HCT116 (cell line): ENCODE measurements around the gene PARVA. TPM values are rescaled to one million over a fixed set of nuclear protein-coding genes. Genes with fewer than 3 reads are reported as not detected.

Experiments used
- ATAC-seq: fragments of 200-7000 bp; cut with Tn5 transposase; 2 replicates; pipeline ENCODE4 v1.9.1; 2020; ENCODE audit warnings: mild to moderate bottlenecking, moderate library complexity
- BruUV-seq: library from RNA; stranded (reverse); fragments of 400-500 nt; replicated peaks from 2 replicates; lab custom pipeline; 2021; lab: Mats Ljungman, UMichigan
- CTCF ChIA-PET: fragments of 300-600 bp; sonication (Branson Sonifier 250); formaldehyde crosslinking; loops from one replicate; lab custom pipeline; 2021; ENCODE audit warnings: antibody characterized with exemption; lab: Charles Lee
- POLR2A ChIA-PET: fragments of 300-600, 350-600 bp; sonication (Branson Sonifier 250); formaldehyde crosslinking; loops from one replicate; lab custom pipeline; 2021; ENCODE audit warnings: antibody characterized with exemption; lab: Charles Lee
- RAD21 ChIA-PET, 2 experiments: fragments of 300-600 bp; sonication (Branson Sonifier 250); formaldehyde crosslinking; loops; one replicate each; lab custom pipeline; 2023; ENCODE audit warnings: low total read pairs in 2 of 2; ENCODE audit not compliant: uncharacterized antibody in 2 of 2, unreplicated experiment in 2 of 2, low non-redundant PET in 1 of 2; lab: Charles Lee
- DNase-seq: peaks from one replicate; pipeline ENCODE4 v3.0.0-alpha.2; 2010; ENCODE audit warnings: low read depth, low spot score
- H2AFZ ChIP-seq: fragments of 200-600 bp; shearing (Covaris generic), sonication (generic); 2 replicates; pipeline ENCODE4 v1.6.1; 2017; ENCODE audit warnings: low read depth, mixed run types, mixed read lengths, antibody characterized with exemption, low read length; ENCODE audit not compliant: poor library complexity, severe bottlenecking
- H3K27ac ChIP-seq: 2 replicates; pipeline ENCODE4 v1.5.1; 2012; ENCODE audit warnings: low read depth, low read length
- H3K27me3 ChIP-seq: fragments of 200-600 bp; sonication (generic); 2 replicates; pipeline ENCODE4 v1.6.1; 2016; ENCODE audit warnings: mixed run types, low read length, mixed read lengths; ENCODE audit not compliant: insufficient read depth
- H3K36me3 ChIP-seq, 2 experiments: fragments of 200-500 bp in 1 of 2; fragments of 200-600 bp in 1 of 2; sonication (Bioruptor generic) in 1 of 2; sonication (generic) in 1 of 2; 2 replicates each; pipeline versions ENCODE4 v1.5.1 to v1.6.1; 2014 to 2016; ENCODE audit warnings: low read length in 2 of 2, inconsistent platforms in 1 of 2, mixed read lengths in 1 of 2, mixed run types in 1 of 2; ENCODE audit not compliant: insufficient read depth in 2 of 2, control insufficient read depth in 1 of 2
- H3K4me1 ChIP-seq, 2 experiments: fragments of 200-600 bp in 1 of 2; sonication (generic) in 1 of 2; 2 replicates each; pipeline versions ENCODE4 v1.5.1 to v1.6.1; 2012 to 2017; ENCODE audit warnings: low read length in 2 of 2, inconsistent platforms in 1 of 2, mild to moderate bottlenecking in 1 of 2, mixed read lengths in 1 of 2, mixed run types in 1 of 2, moderate library complexity in 1 of 2; ENCODE audit not compliant: insufficient read depth in 2 of 2, control insufficient read depth in 1 of 2
- H3K4me2 ChIP-seq: fragments of 200-600 bp; sonication (generic); 2 replicates; pipeline ENCODE4 v1.6.1; 2017; ENCODE audit warnings: mixed run types, low read length, mixed read lengths
- H3K4me3 ChIP-seq, 2 experiments: fragments of 200-600 bp in 1 of 2; sonication (generic) in 1 of 2; replicated peaks in 1 of 2; 2 replicates each; pipeline ENCODE4 v1.5.1; 2011 to 2016; ENCODE audit warnings: low read length in 2 of 2, control low read depth in 1 of 2, low read depth in 1 of 2, mild to moderate bottlenecking in 1 of 2, mixed read lengths in 1 of 2, mixed run types in 1 of 2
- H3K79me2 ChIP-seq: fragments of 200-600 bp; sonication (generic); 2 replicates; pipeline ENCODE4 v1.6.1; 2017; ENCODE audit warnings: mild to moderate bottlenecking, mixed run types, low read length, moderate library complexity, mixed read lengths; ENCODE audit not compliant: insufficient read depth
- H3K9ac ChIP-seq: fragments of 200-600 bp; sonication (generic); 2 replicates; pipeline ENCODE4 v1.6.1; 2016; ENCODE audit warnings: low read length, mixed read lengths
- H3K9me2 ChIP-seq: fragments of 200-600 bp; sonication (generic), shearing (Covaris generic); 2 replicates; pipeline ENCODE4 v1.6.1; 2017; ENCODE audit warnings: mixed run types, mild to moderate bottlenecking, moderate library complexity; ENCODE audit not compliant: insufficient read depth
- H3K9me3 ChIP-seq, 2 experiments: fragments of 200-500 bp in 1 of 2; fragments of 200-600 bp in 1 of 2; sonication (Bioruptor generic) in 1 of 2; sonication (generic) in 1 of 2; 2 replicates each; pipeline ENCODE4 v1.6.1; 2014 to 2017; ENCODE audit warnings: low read length in 2 of 2, mixed read lengths in 2 of 2, inconsistent platforms in 1 of 2, low read depth in 1 of 2, mild to moderate bottlenecking in 1 of 2, mixed run types in 1 of 2, moderate library complexity in 1 of 2; ENCODE audit not compliant: control insufficient read depth in 1 of 2, insufficient read depth in 1 of 2
- H4K20me1 ChIP-seq: fragments of 200-600 bp; sonication (generic), shearing (Covaris generic); 2 replicates; pipeline ENCODE4 v1.6.1; 2017; ENCODE audit warnings: mixed run types, mild to moderate bottlenecking, moderate library complexity; ENCODE audit not compliant: insufficient read depth
- CBX3 ChIP-seq: IDR thresholded peaks from 2 replicates; pipeline ENCODE4 v1.6.1; 2012; ENCODE audit warnings: low read depth
- CEBPB ChIP-seq: IDR thresholded peaks from 2 replicates; pipeline ENCODE4 v1.6.1; 2012; ENCODE audit warnings: low read depth
- EGR1 ChIP-seq: IDR thresholded peaks from 2 replicates; pipeline ENCODE4 v1.6.1; 2012; ENCODE audit warnings: low read depth
- EZH2 ChIP-seq: fragments of 200-600 bp; sonication (generic); IDR thresholded peaks from 2 replicates; pipeline ENCODE4 v1.6.1; 2017; ENCODE audit warnings: antibody characterized with exemption, mixed run types
- RAD21 ChIP-seq: IDR thresholded peaks from 2 replicates; pipeline ENCODE4 v1.6.1; 2012; ENCODE audit warnings: low read depth, mild to moderate bottlenecking
- SIN3A ChIP-seq: IDR thresholded peaks from 2 replicates; pipeline ENCODE4 v1.6.1; 2012; ENCODE audit warnings: low read depth
- SP1 ChIP-seq: IDR thresholded peaks from 2 replicates; pipeline ENCODE4 v1.6.1; 2012; ENCODE audit warnings: low read depth
- SRF ChIP-seq: IDR thresholded peaks from 2 replicates; pipeline ENCODE4 v1.6.1; 2012; ENCODE audit warnings: low read depth
- YY1 ChIP-seq: IDR thresholded peaks from 2 replicates; pipeline ENCODE4 v1.6.1; 2011; ENCODE audit warnings: low read length, low read depth, moderate library complexity, mild to moderate bottlenecking; ENCODE audit not compliant: insufficient replicate concordance; ENCODE audit errors: extremely low read depth
- intact Hi-C: fragments of 100-400 bp; cut with micrococcal nuclease; formaldehyde crosslinking; loops from 2 replicates; pipeline ENCODE4 v1.10.0; 2022
- total RNA-seq: library from RNA; stranded (reverse); gene quantifications from one replicate; pipeline ENCODE4 v1.2.1, GENCODE V29; 2021; ENCODE audit not compliant: unreplicated experiment
- TF ChIP-seq, protein P1 (sequence below): IDR thresholded peaks from 2 replicates; pipeline ENCODE4 v1.6.1; 2012; ENCODE audit warnings: low read depth
- TF ChIP-seq, protein P2 (sequence below): IDR thresholded peaks from 2 replicates; pipeline ENCODE4 v1.6.1; 2012
- TF ChIP-seq, protein P3 (sequence below), 3 experiments: fragments of 200-600 bp in 1 of 3; sonication (generic) in 1 of 3; IDR thresholded peaks in 2 of 3; conservative IDR thresholded peaks in 1 of 3; 2 replicates each; pipeline ENCODE4 v1.5.1; 2012 to 2017; ENCODE audit warnings: low read depth in 2 of 3, low read length in 2 of 3, antibody characterized with exemption in 1 of 3, borderline replicate concordance in 1 of 3, control low read depth in 1 of 3, mild to moderate bottlenecking in 1 of 3, mixed read lengths in 1 of 3, mixed run types in 1 of 3, moderate library complexity in 1 of 3; ENCODE audit not compliant: insufficient read depth in 1 of 3
- TF ChIP-seq, protein P4 (sequence below): IDR thresholded peaks from 2 replicates; pipeline ENCODE4 v1.6.1; 2012

The PARVA gene
- total RNA-seq, 1 experiment from 2014 or later, result 18.4 TPM

DNA sequence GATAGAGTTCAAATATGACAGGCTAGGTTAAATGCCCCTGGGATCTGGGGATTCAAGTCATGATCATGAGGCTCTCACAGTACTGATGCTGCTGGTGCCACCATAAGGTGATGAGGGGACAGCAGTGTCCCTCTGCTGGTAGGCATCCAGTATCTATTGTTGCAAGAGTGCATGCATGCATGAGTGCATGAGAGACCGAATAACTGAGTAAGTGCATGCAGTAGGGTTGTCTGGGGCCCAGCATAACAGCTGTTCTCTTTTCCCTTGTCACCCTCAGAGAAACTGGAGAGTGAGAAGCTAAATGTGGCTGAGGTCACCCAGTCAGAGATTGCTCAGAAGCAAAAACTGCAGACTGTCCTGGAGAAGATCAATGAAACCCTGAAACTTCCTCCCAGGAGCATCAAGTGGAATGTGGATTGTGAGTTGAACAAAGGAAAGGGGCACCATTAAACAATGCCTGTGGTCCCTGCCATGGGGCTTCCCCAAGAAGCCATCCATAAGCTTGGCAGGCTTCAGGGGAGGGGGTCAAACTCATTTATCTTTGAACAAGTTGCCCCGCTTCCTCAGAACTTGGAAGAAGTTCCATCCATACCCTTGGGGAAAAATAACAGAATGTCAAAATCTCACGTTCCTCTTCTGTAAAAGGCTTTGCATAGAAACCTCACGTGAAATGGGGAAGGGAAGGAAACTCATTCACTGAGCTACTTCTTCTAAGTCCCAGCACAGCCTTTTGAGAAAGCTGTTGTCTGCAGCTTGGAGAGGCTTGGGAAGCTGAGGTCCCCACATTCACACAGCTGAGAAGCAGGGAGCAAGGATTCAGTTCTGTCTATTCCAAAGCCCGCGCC, 119.0 kb downstream of the PARVA start:
- Histone ChIP-seq H3K27ac (no peak overlapping the region), H3K4me2 (no peak overlapping the region), H3K27me3 (no peaks in the 10 kb centered on the region), H3K9ac (no peak overlapping the region), H3K9me3 (no peaks in the 10 kb centered on the region), H3K36me3 (no peaks in the 10 kb centered on the region), H3K4me1 (no peaks in the 10 kb centered on the region), H3K4me3 (no peak overlapping the region)
- peak; percentile 18 for DNase-seq
- intact Hi-C loops, result no loop called here
- CTCF ChIA-PET, result interaction anchor here (3.4 kb wide), 1 partner anchor 11 kb away, joined by 11 read pairs; no protein-coding TSS in a partner anchor
- RAD21 ChIA-PET, result no interaction called here
- POLR2A ChIA-PET, result no interaction called here
- TF ChIP-seq SRF, result no peak
- TF ChIP-seq SIN3A, result no peak
- TF ChIP-seq, protein P1, sequence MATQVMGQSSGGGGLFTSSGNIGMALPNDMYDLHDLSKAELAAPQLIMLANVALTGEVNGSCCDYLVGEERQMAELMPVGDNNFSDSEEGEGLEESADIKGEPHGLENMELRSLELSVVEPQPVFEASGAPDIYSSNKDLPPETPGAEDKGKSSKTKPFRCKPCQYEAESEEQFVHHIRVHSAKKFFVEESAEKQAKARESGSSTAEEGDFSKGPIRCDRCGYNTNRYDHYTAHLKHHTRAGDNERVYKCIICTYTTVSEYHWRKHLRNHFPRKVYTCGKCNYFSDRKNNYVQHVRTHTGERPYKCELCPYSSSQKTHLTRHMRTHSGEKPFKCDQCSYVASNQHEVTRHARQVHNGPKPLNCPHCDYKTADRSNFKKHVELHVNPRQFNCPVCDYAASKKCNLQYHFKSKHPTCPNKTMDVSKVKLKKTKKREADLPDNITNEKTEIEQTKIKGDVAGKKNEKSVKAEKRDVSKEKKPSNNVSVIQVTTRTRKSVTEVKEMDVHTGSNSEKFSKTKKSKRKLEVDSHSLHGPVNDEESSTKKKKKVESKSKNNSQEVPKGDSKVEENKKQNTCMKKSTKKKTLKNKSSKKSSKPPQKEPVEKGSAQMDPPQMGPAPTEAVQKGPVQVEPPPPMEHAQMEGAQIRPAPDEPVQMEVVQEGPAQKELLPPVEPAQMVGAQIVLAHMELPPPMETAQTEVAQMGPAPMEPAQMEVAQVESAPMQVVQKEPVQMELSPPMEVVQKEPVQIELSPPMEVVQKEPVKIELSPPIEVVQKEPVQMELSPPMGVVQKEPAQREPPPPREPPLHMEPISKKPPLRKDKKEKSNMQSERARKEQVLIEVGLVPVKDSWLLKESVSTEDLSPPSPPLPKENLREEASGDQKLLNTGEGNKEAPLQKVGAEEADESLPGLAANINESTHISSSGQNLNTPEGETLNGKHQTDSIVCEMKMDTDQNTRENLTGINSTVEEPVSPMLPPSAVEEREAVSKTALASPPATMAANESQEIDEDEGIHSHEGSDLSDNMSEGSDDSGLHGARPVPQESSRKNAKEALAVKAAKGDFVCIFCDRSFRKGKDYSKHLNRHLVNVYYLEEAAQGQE, result no peak
- TF ChIP-seq, protein P2, sequence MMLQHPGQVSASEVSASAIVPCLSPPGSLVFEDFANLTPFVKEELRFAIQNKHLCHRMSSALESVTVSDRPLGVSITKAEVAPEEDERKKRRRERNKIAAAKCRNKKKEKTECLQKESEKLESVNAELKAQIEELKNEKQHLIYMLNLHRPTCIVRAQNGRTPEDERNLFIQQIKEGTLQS, result no peak
- TF ChIP-seq, protein P3, sequence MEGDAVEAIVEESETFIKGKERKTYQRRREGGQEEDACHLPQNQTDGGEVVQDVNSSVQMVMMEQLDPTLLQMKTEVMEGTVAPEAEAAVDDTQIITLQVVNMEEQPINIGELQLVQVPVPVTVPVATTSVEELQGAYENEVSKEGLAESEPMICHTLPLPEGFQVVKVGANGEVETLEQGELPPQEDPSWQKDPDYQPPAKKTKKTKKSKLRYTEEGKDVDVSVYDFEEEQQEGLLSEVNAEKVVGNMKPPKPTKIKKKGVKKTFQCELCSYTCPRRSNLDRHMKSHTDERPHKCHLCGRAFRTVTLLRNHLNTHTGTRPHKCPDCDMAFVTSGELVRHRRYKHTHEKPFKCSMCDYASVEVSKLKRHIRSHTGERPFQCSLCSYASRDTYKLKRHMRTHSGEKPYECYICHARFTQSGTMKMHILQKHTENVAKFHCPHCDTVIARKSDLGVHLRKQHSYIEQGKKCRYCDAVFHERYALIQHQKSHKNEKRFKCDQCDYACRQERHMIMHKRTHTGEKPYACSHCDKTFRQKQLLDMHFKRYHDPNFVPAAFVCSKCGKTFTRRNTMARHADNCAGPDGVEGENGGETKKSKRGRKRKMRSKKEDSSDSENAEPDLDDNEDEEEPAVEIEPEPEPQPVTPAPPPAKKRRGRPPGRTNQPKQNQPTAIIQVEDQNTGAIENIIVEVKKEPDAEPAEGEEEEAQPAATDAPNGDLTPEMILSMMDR (IDR thresholded peaks at IDR 0.05 in 2 of 3, conservative IDR thresholded peaks at IDR 0.05 in 1 of 3; ENCODE audit: borderline replicate concordance in 1 of 3, insufficient read depth in 1 of 3, low read depth in 2 of 3, low read length in 2 of 3), result peak; percentile 50 to 64 (median 60); a peak in 5 of 6 replicates
- TF ChIP-seq RAD21, result peak; percentile 41; the same call in 1 of the 2 replicates
- TF ChIP-seq SP1, result no peak
- no peak for TF ChIP-seq CEBPB
- TF ChIP-seq EGR1, result no peak
- TF ChIP-seq, protein P4, sequence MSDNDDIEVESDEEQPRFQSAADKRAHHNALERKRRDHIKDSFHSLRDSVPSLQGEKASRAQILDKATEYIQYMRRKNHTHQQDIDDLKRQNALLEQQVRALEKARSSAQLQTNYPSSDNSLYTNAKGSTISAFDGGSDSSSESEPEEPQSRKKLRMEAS, result no peak
- no peak for TF ChIP-seq CBX3
- no peak for TF ChIP-seq YY1
- TF ChIP-seq EZH2, result no peak
- TF ChIP-seq, all 23 proteins: peak for 2
- Histone ChIP-seq H3K9me2 (no peaks in the 10 kb centered on the region), H2AFZ (no peak overlapping the region), H3K79me2 (no peaks in the 10 kb centered on the region), H4K20me1 (no peaks in the 10 kb centered on the region)
- no TSS peak for BruUV-seq
- ATAC-seq, result peak; percentile 94
